Endodermal cell (in vitro differentiated cells): ENCODE data around the gene ZNF662. TPM values are rescaled to one million over a fixed set of nuclear protein-coding genes. Genes with fewer than 3 reads are reported as not detected.

Experiments used
- DNase-seq: peaks from one replicate; pipeline ENCODE4 v3.0.0-alpha.2; 2017
- H3K27ac ChIP-seq: 2 replicates; pipeline ENCODE4 v1.5.1; 2013; ENCODE audit warnings: mild to moderate bottlenecking, low read depth, low read length, moderate library complexity
- H3K27me3 ChIP-seq: 2 replicates; pipeline ENCODE4 v1.6.1; 2013; ENCODE audit warnings: mild to moderate bottlenecking, low read length, moderate library complexity; ENCODE audit not compliant: insufficient read depth, control insufficient read depth, poor library complexity, severe bottlenecking
- H3K36me3 ChIP-seq: 2 replicates; pipeline ENCODE4 v1.7.0; 2013; ENCODE audit warnings: mild to moderate bottlenecking, low read length, moderate library complexity; ENCODE audit not compliant: control insufficient read depth, insufficient read depth
- H3K4me1 ChIP-seq: one replicate; pipeline ENCODE4 v1.7.0; 2013; ENCODE audit warnings: low read length; ENCODE audit not compliant: control insufficient read depth, insufficient read depth
- H3K4me3 ChIP-seq: 2 replicates; pipeline ENCODE4 v1.5.1; 2013; ENCODE audit warnings: mild to moderate bottlenecking, low read length, moderate library complexity
- H3K9ac ChIP-seq: 2 replicates; pipeline ENCODE4 v1.6.1; 2013; ENCODE audit warnings: mild to moderate bottlenecking, low read length, moderate library complexity; ENCODE audit not compliant: poor library complexity, severe bottlenecking; ENCODE audit errors: extremely low read depth
- H3K9me3 ChIP-seq: 2 replicates; pipeline ENCODE4 v1.6.1; 2013; ENCODE audit warnings: mild to moderate bottlenecking, low read length, moderate library complexity; ENCODE audit not compliant: control insufficient read depth
- H3K27ac Mint-ChIP-seq: 2 replicates; pipeline ENCODE4 v1.8.0; 2020; ENCODE audit warnings: mixed read lengths
- H3K27me3 Mint-ChIP-seq: 2 replicates; pipeline ENCODE4 v1.8.0; 2021; ENCODE audit warnings: mild to moderate bottlenecking, mixed read lengths; ENCODE audit not compliant: insufficient read depth
- H3K36me3 Mint-ChIP-seq: 2 replicates; pipeline ENCODE4 v1.8.0; 2020; ENCODE audit warnings: low read depth, mixed read lengths
- H3K4me1 Mint-ChIP-seq: 2 replicates; pipeline ENCODE4 v1.8.0; 2020; ENCODE audit warnings: mixed read lengths
- H3K4me3 Mint-ChIP-seq: 2 replicates; pipeline ENCODE4 v1.8.0; 2020; ENCODE audit warnings: mild to moderate bottlenecking, moderate library complexity, mixed read lengths
- H3K9me3 Mint-ChIP-seq: 2 replicates; pipeline ENCODE4 v1.8.0; 2020; ENCODE audit warnings: mild to moderate bottlenecking, mixed read lengths
- CTCF ChIP-seq: fragments of 200-600 bp; sonication (generic); conservative IDR thresholded peaks from 2 replicates; pipeline ENCODE4 v1.5.0; 2021; ENCODE audit warnings: antibody characterized with exemption, mild to moderate bottlenecking
- WGBS, 2 experiments: methylation state at CpG; one replicate each; pipeline versions ENCODE4 v1.1.5 to v1.1.7; 2013; ENCODE audit warnings: missing lambda C conversion rate in 2 of 2, mixed read lengths in 1 of 2; ENCODE audit not compliant: insufficient coverage in 1 of 2, insufficient read length in 1 of 2; 5-methylcytosine and 5-hydroxymethylcytosine counted together
- total RNA-seq, 2 donors: library from RNA; stranded (reverse); fragmentation: NEBNext Ultra II Directional in 1 of 2; extraction: Animal tissue kit (Norgen Biotek cat#: 25700) in 1 of 2; gene quantifications; 2 replicates in 1 of 2; 3 replicates in 1 of 2; pipeline ENCODE4 v1.2.1, GENCODE V29; 2021

The ZNF662 gene
- total RNA-seq, 2 donors from 2014 or later: 1.8 TPM; not detected in 1

- Histone ChIP-seq H3K4me3 (no peak overlapping the region), H3K9me3 (no peaks in the 10 kb centered on the region), H3K27ac (no peak overlapping the region), H3K36me3 (no peaks in the 10 kb centered on the region), H3K4me1 (no peaks in the 10 kb centered on the region), H3K9ac (no peak overlapping the region), H3K27me3 (no peaks in the 10 kb centered on the region)
- DNase-seq: peak; percentile 52
- Mint-ChIP-seq H3K36me3 (no peaks in the 10 kb centered on the region), H3K27me3 (peaks cover 17% of the 10 kb centered on the region), H3K9me3 (peaks cover 2% of the 10 kb centered on the region), H3K4me3 (no peak overlapping the region), H3K27ac (no peak overlapping the region), H3K4me1 (no peaks in the 10 kb centered on the region)
- 77% methylated on average over 5 of the region's 5 CpGs; no CpG with 5 or more reads in 1 of the 2 experiments for WGBS, 2 experiments
- no peak for TF ChIP-seq CTCF
Measured at GRCh38 chr3:42960282-42960681, 54.3 kb downstream of the ZNF662 start.

- WGBS, 2 experiments: 100% methylated on average over 1 of the region's 1 CpG; no CpG with 5 or more reads in 1 of the 2 experiments
- Histone ChIP-seq H3K27ac (no peak overlapping the region), H3K27me3 (no peaks in the 10 kb centered on the region), H3K4me1 (no peaks in the 10 kb centered on the region), H3K4me3 (no peak overlapping the region), H3K9ac (no peak overlapping the region), H3K9me3 (no peaks in the 10 kb centered on the region), H3K36me3 (no peaks in the 10 kb centered on the region)
- H3K4me3 Mint-ChIP-seq: no peak overlapping the region
- H3K36me3 Mint-ChIP-seq: no peaks in the 10 kb centered on the region
- no peaks in the 10 kb centered on the region for H3K4me1 Mint-ChIP-seq
- H3K9me3 Mint-ChIP-seq: no peaks in the 10 kb centered on the region
- no peak overlapping the region for H3K27ac Mint-ChIP-seq
- no peak for DNase-seq
- peaks cover 17% of the 10 kb centered on the region for H3K27me3 Mint-ChIP-seq
- TF ChIP-seq CTCF: no peak
Measured at GRCh38 chr3:42960786-42961185, 54.8 kb downstream of the ZNF662 start.

- H3K36me3 ChIP-seq: no peaks in the 10 kb centered on the region
- Mint-ChIP-seq H3K27me3 (peaks cover 16% of the 10 kb centered on the region), H3K4me3 (no peak overlapping the region), H3K9me3 (no peaks in the 10 kb centered on the region), H3K27ac (no peak overlapping the region), H3K36me3 (no peaks in the 10 kb centered on the region), H3K4me1 (no peaks in the 10 kb centered on the region)
- H3K4me3 ChIP-seq: no peak overlapping the region
- WGBS, 2 experiments: 0 to 6% methylated on average over 4 of the region's 4 CpGs
- H3K27ac ChIP-seq: no peak overlapping the region
- H3K9ac ChIP-seq: no peak overlapping the region
- no peaks in the 10 kb centered on the region for H3K9me3 ChIP-seq
- H3K27me3 ChIP-seq: no peaks in the 10 kb centered on the region
- DNase-seq: peak; percentile 74
- peak; percentile 80 for TF ChIP-seq CTCF
- no peaks in the 10 kb centered on the region for H3K4me1 ChIP-seq
Measured at GRCh38 chr3:42961633-42962032, 55.7 kb downstream of the ZNF662 start.
